GM12878 (cell line): ENCODE data around the gene DDX51. TPM values are rescaled to one million over a fixed set of nuclear protein-coding genes. Genes with fewer than 3 reads are reported as not detected.

Source experiments
- ATAC-seq: fragments of 200-7000 bp; cut with Tn5 transposase; 3 replicates; pipeline ENCODE4 v1.9.1; 2020; ENCODE audit warnings: mild to moderate bottlenecking, moderate library complexity
- BruUV-seq: library from RNA; stranded (reverse); fragments of 400-500 nt; replicated peaks from 2 replicates; lab custom pipeline; 2021; lab: Mats Ljungman, UMichigan
- CTCF ChIA-PET: fragments of 300-600 bp; sonication (Branson Sonifier 250); formaldehyde crosslinking; extraction: SDS; loops from one replicate; lab custom pipeline; 2021; ENCODE audit warnings: inconsistent platforms; lab: Yijun Ruan, JAX
- POLR2A ChIA-PET: fragments of 350-600 bp; formaldehyde crosslinking; extraction: SDS; loops from one replicate; lab custom pipeline; 2021; ENCODE audit warnings: inconsistent platforms; lab: Charles Lee
- RAD21 ChIA-PET: fragments of 300-600 bp; sonication (Branson Sonifier 250); formaldehyde crosslinking; loops from one replicate; lab custom pipeline; 2023; ENCODE audit warnings: antibody characterized with exemption; ENCODE audit not compliant: unreplicated experiment; lab: Charles Lee
- SMC1A ChIA-PET: fragments of 300-600 bp; sonication (Branson Sonifier 250); formaldehyde crosslinking; loops from one replicate; lab custom pipeline; 2023; ENCODE audit not compliant: unreplicated experiment, uncharacterized antibody; lab: Charles Lee
- DNase-seq: peaks from one replicate; pipeline ENCODE4 v3.0.0-alpha.2; 2011; ENCODE audit warnings: low read depth, low spot score
- FAIRE-seq: peaks from 3 replicates; lab custom pipeline; 2011; peaks lifted over from hg19 to GRCh38; lab: Jason Lieb, UNC
- H2AFZ ChIP-seq: 2 replicates; pipeline ENCODE4 v1.6.0; 2011; ENCODE audit warnings: low read depth, low read length, control low read depth; ENCODE audit not compliant: control insufficient read depth
- H3K27ac ChIP-seq: 2 replicates; pipeline ENCODE4 v1.5.1; 2011; ENCODE audit warnings: control low read depth; ENCODE audit not compliant: control insufficient read depth, insufficient read depth
- H3K27me3 ChIP-seq, 2 experiments: replicated peaks in 1 of 2; 2 replicates each; pipeline versions ENCODE4 v1.6.0 to v1.6.1; 2011; ENCODE audit warnings: low read length in 1 of 2; ENCODE audit not compliant: control insufficient read depth in 2 of 2, insufficient read depth in 2 of 2
- H3K36me3 ChIP-seq, 2 experiments: 2 replicates each; pipeline ENCODE4 v1.5.1; 2011; ENCODE audit warnings: low read length in 1 of 2; ENCODE audit not compliant: control insufficient read depth in 2 of 2, insufficient read depth in 2 of 2
- H3K4me1 ChIP-seq: 2 replicates; pipeline ENCODE4 v1.6.1; 2011; ENCODE audit warnings: mild to moderate bottlenecking, low read length, moderate library complexity, mixed read lengths; ENCODE audit not compliant: control insufficient read depth, insufficient read depth
- H3K4me2 ChIP-seq: 2 replicates; pipeline ENCODE4 v1.6.0; 2011; ENCODE audit warnings: control low read depth; ENCODE audit not compliant: control insufficient read depth, insufficient read depth
- H3K4me3 ChIP-seq: fragments of 200-600 bp; sonication (generic); 2 replicates; pipeline ENCODE4 v1.5.1; 2016
- H3K79me2 ChIP-seq: 2 replicates; pipeline ENCODE4 v1.6.0; 2011; ENCODE audit warnings: low read length; ENCODE audit not compliant: control insufficient read depth, insufficient read depth
- H3K9ac ChIP-seq: 2 replicates; pipeline ENCODE4 v1.8.0; 2011; ENCODE audit warnings: low read length, control low read depth, mixed read lengths; ENCODE audit not compliant: control insufficient read depth, insufficient read depth
- H3K9me3 ChIP-seq: replicated peaks from 3 replicates; pipeline ENCODE4 v1.5.1; 2011; ENCODE audit warnings: mild to moderate bottlenecking, low read length; ENCODE audit not compliant: control insufficient read depth, insufficient read depth
- H4K20me1 ChIP-seq: 2 replicates; pipeline ENCODE4 v1.6.0; 2011; ENCODE audit not compliant: control insufficient read depth, insufficient read depth
- CBX5 ChIP-seq: sonication (generic); IDR thresholded peaks from 2 replicates; pipeline ENCODE4 v1.6.1; 2016; ENCODE audit warnings: low read depth, moderate library complexity, mild to moderate bottlenecking, inconsistent platforms
- CREM ChIP-seq: IDR thresholded peaks from 2 replicates; pipeline ENCODE4 v1.6.1; 2014; ENCODE audit warnings: antibody characterized with exemption, low read depth
- IKZF1 ChIP-seq: fragments of 450-650 bp; conservative IDR thresholded peaks from 2 replicates; pipeline ENCODE4 v1.6.1; 2017; ENCODE audit warnings: antibody characterized with exemption, mild to moderate bottlenecking
- IKZF2 ChIP-seq, 2 experiments: fragments of 450-650 bp; IDR thresholded peaks; 2 replicates each; pipeline ENCODE4 v1.6.1; 2017; ENCODE audit warnings: mild to moderate bottlenecking in 2 of 2, moderate library complexity in 2 of 2
- KLF5 ChIP-seq: fragments of 450-650 bp; IDR thresholded peaks from 2 replicates; pipeline ENCODE4 v1.6.1; 2014; ENCODE audit warnings: mild to moderate bottlenecking; ENCODE audit not compliant: partially characterized antibody
- POLR2A ChIP-seq: IDR thresholded peaks from 2 replicates; pipeline ENCODE4 v1.6.1; 2011; ENCODE audit warnings: low read depth, mild to moderate bottlenecking, low read length
- RAD51 ChIP-seq: fragments of 450-650 bp; IDR thresholded peaks from 2 replicates; pipeline ENCODE4 v1.6.1; 2016; ENCODE audit warnings: moderate library complexity, mild to moderate bottlenecking, inconsistent platforms
- TARDBP ChIP-seq: IDR thresholded peaks from 2 replicates; pipeline ENCODE4 v1.6.1; 2016; ENCODE audit warnings: borderline replicate concordance
- TBL1XR1 ChIP-seq: IDR thresholded peaks from 2 replicates; pipeline ENCODE4 v1.6.1; 2012; ENCODE audit warnings: low read depth, low read length, improper control_type of control experiment
- TCF12 ChIP-seq: IDR thresholded peaks from 2 replicates; pipeline ENCODE4 v1.6.1; 2011; ENCODE audit warnings: low read depth, mild to moderate bottlenecking, low read length
- TCF7 ChIP-seq: IDR thresholded peaks from 2 replicates; pipeline ENCODE4 v1.6.1; 2014; ENCODE audit warnings: antibody characterized with exemption, borderline replicate concordance
- ZSCAN29 ChIP-seq: fragments of 450-650 bp; IDR thresholded peaks from 2 replicates; pipeline ENCODE4 v1.6.1; 2017; ENCODE audit warnings: mild to moderate bottlenecking, moderate library complexity
- WGBS: methylation state at CpG from one replicate; pipeline ENCODE4 v1.1.6; 2016; ENCODE audit warnings: low lambda C conversion rate; ENCODE audit not compliant: insufficient replicate concordance, insufficient coverage; ENCODE audit errors: missing lambda C conversion rate; 5-methylcytosine and 5-hydroxymethylcytosine counted together
- in situ Hi-C: fragments of 300-500 bp; cut with MboI; formaldehyde crosslinking; loops from 9 replicates; pipeline ENCODE4 v1.14.3; 2018; ENCODE audit warnings: mixed read lengths
- intact Hi-C: fragments of 100-400 bp; cut with micrococcal nuclease; formaldehyde crosslinking; loops from one replicate; pipeline ENCODE4 v1.14.2; 2022; ENCODE audit not compliant: unreplicated experiment
- polyA plus RNA-seq, 11 experiments: library from polyadenylated mRNA; depleted of rRNA in 4 of 11; unstranded in 6 of 11; stranded (reverse) in 5 of 11; fragments of >200 nt; fragmentation: Nextera tagmentation in 4 of 11; fragmentation: Illumina TruSeq in 1 of 11; extraction: Ambion mirVana in 4 of 11; extraction: Trizol in 1 of 11; gene quantifications; 1 replicate in 1 of 11; 2 replicates in 10 of 11; pipeline versions ENCODE4 v1.2.1 to v1.2.3, GENCODE V29; 2011 to 2016; ENCODE audit warnings: inconsistent platforms in 2 of 11, missing spikeins in 2 of 11, low read depth in 1 of 11
- total RNA-seq, 4 experiments: library from RNA; depleted of rRNA in 3 of 4; stranded (reverse); fragments of >200 nt in 3 of 4; fragmentation: Illumina TruSeq in 1 of 4; extraction: Trizol in 1 of 4; gene quantifications; 2 replicates each; pipeline versions ENCODE4 v1.2.1 to v1.2.3, GENCODE V29; 2013 to 2021
- TF ChIP-seq, protein P1 (sequence below): IDR thresholded peaks from 2 replicates; pipeline ENCODE4 v1.6.1; 2011; ENCODE audit warnings: borderline replicate concordance, low read depth, mild to moderate bottlenecking, moderate library complexity, mixed read lengths, low read length; ENCODE audit not compliant: insufficient read depth; ENCODE audit errors: extremely low read length
- TF ChIP-seq, protein P2 (sequence below): fragments of 450-650 bp; IDR thresholded peaks from 2 replicates; pipeline ENCODE4 v1.6.1; 2017; ENCODE audit warnings: mild to moderate bottlenecking

The DDX51 gene
- total and polyA plus RNA-seq, 10 of the 15 experiments (the other 5 are each of a cell fraction or from before 2014, with no cell fraction given) = 0.97 to 29.1 (median 9.8) TPM

DNA sequence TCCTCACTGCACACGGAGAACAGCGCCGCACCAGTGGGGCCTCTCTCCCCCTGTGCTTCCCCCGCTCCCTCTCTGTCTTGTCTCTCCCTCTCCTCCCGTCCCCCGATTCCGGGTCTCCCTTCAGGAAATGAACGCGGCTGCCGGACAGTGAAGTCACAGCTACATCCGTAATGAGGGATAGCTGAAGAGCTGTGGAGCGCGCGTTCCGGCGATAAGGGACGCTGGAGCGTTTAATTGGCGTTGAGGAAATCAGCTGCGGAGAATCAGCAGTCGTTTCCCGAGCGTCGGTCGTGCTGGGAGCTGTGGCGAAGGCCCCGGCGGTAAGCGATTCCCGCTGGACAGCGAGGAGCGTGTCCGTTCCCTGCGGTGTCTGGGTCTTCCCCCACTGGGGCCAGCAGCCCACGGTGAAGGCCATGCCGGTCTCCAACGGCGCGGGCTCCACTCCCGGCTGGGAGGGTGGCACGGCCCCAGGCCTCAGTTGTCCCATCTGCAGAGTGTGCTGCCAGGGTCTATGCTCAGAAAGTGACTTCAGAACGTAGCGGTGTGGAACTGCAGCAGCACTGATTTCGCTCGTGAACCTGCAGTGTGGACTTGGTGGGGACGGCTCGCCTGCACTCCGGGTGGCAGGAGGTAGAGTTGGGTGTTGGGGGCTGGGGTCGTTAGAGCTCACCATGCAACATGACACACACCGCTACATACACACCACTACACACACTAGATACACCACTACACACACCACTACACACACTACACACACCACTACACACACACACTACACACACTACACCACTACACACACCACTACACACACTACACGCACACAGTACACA, 11.0 kb upstream of the DDX51 start:
- DNase-seq = no peak

More for the DNA sequence above, 11.0 kb upstream of the DDX51 start:
- 95% methylated on average over 51 of the region's 51 CpGs for WGBS
- no peaks in the 10 kb centered on the region for H3K27me3 ChIP-seq
- peaks cover 3% of the 10 kb centered on the region; the same call in 1 of the 2 replicates for H4K20me1 ChIP-seq
- H3K4me2 ChIP-seq = no peak overlapping the region
- no peaks in the 10 kb centered on the region for H3K79me2 ChIP-seq
- no peak overlapping the region for H3K4me3 ChIP-seq
- H2AFZ ChIP-seq = no peak overlapping the region
- POLR2A ChIA-PET = no interaction called here
- intact Hi-C loops (loop anchor here (1.0 to 5.0 kb wide), 4 partner anchors 64 to 460 kb away; no protein-coding TSS in a partner anchor), in situ Hi-C loops (no loop called here)
- peaks cover 8% of the 10 kb centered on the region for H3K9me3 ChIP-seq
- peak; percentile 64 for FAIRE-seq
- no peak for ATAC-seq
- SMC1A ChIA-PET = no interaction called here
- no peaks in the 10 kb centered on the region for H3K4me1 ChIP-seq
- BruUV-seq = no TSS peak
- H3K9ac ChIP-seq = no peak overlapping the region
- TF ChIP-seq RAD51 (no peak), TCF12 (no peak), TARDBP (no peak), CREM (no peak), IKZF1 (0 out of 2 replicates have a peak, but pooled peaks have one; percentile 27), POLR2A (peak; percentile 21; the same call in 1 of the 2 replicates), TBL1XR1 (no peak), KLF5 (no peak), TCF7 (no peak), CBX5 (no peak), IKZF2 (IDR thresholded peaks at IDR 0.05) (peak in 1 of 2 experiments; percentile 23; a peak in 1 of 4 replicates), ZSCAN29 (no peak)
- TF ChIP-seq, protein P1, sequence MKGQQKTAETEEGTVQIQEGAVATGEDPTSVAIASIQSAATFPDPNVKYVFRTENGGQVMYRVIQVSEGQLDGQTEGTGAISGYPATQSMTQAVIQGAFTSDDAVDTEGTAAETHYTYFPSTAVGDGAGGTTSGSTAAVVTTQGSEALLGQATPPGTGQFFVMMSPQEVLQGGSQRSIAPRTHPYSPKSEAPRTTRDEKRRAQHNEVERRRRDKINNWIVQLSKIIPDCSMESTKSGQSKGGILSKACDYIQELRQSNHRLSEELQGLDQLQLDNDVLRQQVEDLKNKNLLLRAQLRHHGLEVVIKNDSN = no peak
- TF ChIP-seq, protein P2, sequence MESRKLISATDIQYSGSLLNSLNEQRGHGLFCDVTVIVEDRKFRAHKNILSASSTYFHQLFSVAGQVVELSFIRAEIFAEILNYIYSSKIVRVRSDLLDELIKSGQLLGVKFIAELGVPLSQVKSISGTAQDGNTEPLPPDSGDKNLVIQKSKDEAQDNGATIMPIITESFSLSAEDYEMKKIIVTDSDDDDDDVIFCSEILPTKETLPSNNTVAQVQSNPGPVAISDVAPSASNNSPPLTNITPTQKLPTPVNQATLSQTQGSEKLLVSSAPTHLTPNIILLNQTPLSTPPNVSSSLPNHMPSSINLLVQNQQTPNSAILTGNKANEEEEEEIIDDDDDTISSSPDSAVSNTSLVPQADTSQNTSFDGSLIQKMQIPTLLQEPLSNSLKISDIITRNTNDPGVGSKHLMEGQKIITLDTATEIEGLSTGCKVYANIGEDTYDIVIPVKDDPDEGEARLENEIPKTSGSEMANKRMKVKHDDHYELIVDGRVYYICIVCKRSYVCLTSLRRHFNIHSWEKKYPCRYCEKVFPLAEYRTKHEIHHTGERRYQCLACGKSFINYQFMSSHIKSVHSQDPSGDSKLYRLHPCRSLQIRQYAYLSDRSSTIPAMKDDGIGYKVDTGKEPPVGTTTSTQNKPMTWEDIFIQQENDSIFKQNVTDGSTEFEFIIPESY = peak; percentile 27
- CTCF ChIA-PET = no interaction called here
- H3K27ac ChIP-seq = no peak overlapping the region
- RAD21 ChIA-PET = no interaction called here
- peaks cover 3 to 12% of the 10 kb centered on the region in 2 experiments for H3K36me3 ChIP-seq
